CD4-positive, alpha-beta T cell treated with Interleukin-17A for 1 hour (primary cell): ENCODE measurements around the gene SMARCC1.
"Not testable (repeated sequence)": the region's sequence is repeated elsewhere in the genome, so short reads cannot be mapped to it uniquely, and the experiment has no call there.

Experiments used
- DNase-seq: peaks from one replicate; pipeline ENCODE4 v3.0.0-alpha.2; 2020

SMARCC1 gene

GRCh38 chr3:47766186-47766585 lies 15.5 kb downstream of the SMARCC1 start:
- DNase-seq: no peak

- DNase-seq: no peak
Observed at GRCh38 chr3:47762233-47762632, 19.5 kb downstream of the SMARCC1 start.

- no peak for DNase-seq
Observed at GRCh38 chr3:47761046-47761445, 20.6 kb downstream of the SMARCC1 start.

- not testable (repeated sequence) for DNase-seq
Observed at GRCh38 chr3:47760207-47760606, 21.5 kb downstream of the SMARCC1 start.

GRCh38 chr3:47758261-47759025 lies 23.2 kb downstream of the SMARCC1 start:
- DNase-seq: no peak

- DNase-seq: no peak
Observed at GRCh38 chr3:47752716-47753115, 29.0 kb downstream of the SMARCC1 start.

- not testable (repeated sequence) for DNase-seq
Observed at GRCh38 chr3:47750811-47751354, 30.8 kb downstream of the SMARCC1 start.

GRCh38 chr3:47747558-47747957 lies 34.1 kb downstream of the SMARCC1 start:
- DNase-seq: no peak

GRCh38 chr3:47746264-47746663 lies 35.4 kb downstream of the SMARCC1 start:
- no peak for DNase-seq

GRCh38 chr3:47743855-47744254 lies 37.8 kb downstream of the SMARCC1 start:
- DNase-seq: no peak

GRCh38 chr3:47743352-47743751 lies 38.3 kb downstream of the SMARCC1 start:
- DNase-seq: not testable (repeated sequence)

- no peak for DNase-seq
Observed at GRCh38 chr3:47741925-47742324, 39.8 kb downstream of the SMARCC1 start.

- DNase-seq: no peak
Observed at GRCh38 chr3:47732143-47732542, 49.5 kb downstream of the SMARCC1 start.

GRCh38 chr3:47731061-47731460 lies 50.6 kb downstream of the SMARCC1 start:
- no peak for DNase-seq

- DNase-seq: no peak
Observed at GRCh38 chr3:47722859-47723258, 58.8 kb downstream of the SMARCC1 start.

GRCh38 chr3:47717448-47717847 lies 64.2 kb downstream of the SMARCC1 start:
- not testable (repeated sequence) for DNase-seq

GRCh38 chr3:47716656-47717055 lies 65.0 kb downstream of the SMARCC1 start:
- no peak for DNase-seq

- DNase-seq: no peak
Observed at GRCh38 chr3:47715928-47716327, 65.8 kb downstream of the SMARCC1 start.

- DNase-seq: no peak
Observed at GRCh38 chr3:47714606-47715005, 67.1 kb downstream of the SMARCC1 start.

- no peak for DNase-seq
Observed at GRCh38 chr3:47713655-47714054, 68.0 kb downstream of the SMARCC1 start.

- DNase-seq: no peak
Observed at GRCh38 chr3:47712398-47712797, 69.3 kb downstream of the SMARCC1 start.

GRCh38 chr3:47711596-47711995 lies 70.1 kb downstream of the SMARCC1 start:
- no peak for DNase-seq

GRCh38 chr3:47705391-47705790 lies 76.3 kb downstream of the SMARCC1 start:
- DNase-seq: no peak

GRCh38 chr3:47704237-47704612 lies 77.5 kb downstream of the SMARCC1 start:
- DNase-seq: no peak

- no peak for DNase-seq
Observed at GRCh38 chr3:47701388-47701787, 80.3 kb downstream of the SMARCC1 start.
